Fibroblast of skin of back (primary cell): ENCODE measurements around the gene SMIM13.

Source experiments
- DNase-seq: peaks from one replicate; pipeline ENCODE4 v3.0.0-alpha.2; 2013

The SMIM13 gene

GRCh38 chr6:11123978-11124377 lies 30.3 kb downstream of the SMIM13 start:
- DNase-seq = no peak

GRCh38 chr6:11126876-11127275 lies 33.2 kb downstream of the SMIM13 start:
- DNase-seq = peak; percentile 55

GRCh38 chr6:11128608-11129007 lies 35.0 kb downstream of the SMIM13 start:
- DNase-seq = no peak

- DNase-seq = no peak
Observed at GRCh38 chr6:11129908-11130565, 36.4 kb downstream of the SMIM13 start.

GRCh38 chr6:11130605-11131004 lies 37.0 kb downstream of the SMIM13 start:
- no peak for DNase-seq

- no peak for DNase-seq
Observed at GRCh38 chr6:11132194-11132888, 38.7 kb downstream of the SMIM13 start.

- peak; percentile 21 for DNase-seq
Observed at GRCh38 chr6:11133281-11133680, 39.6 kb downstream of the SMIM13 start.

GRCh38 chr6:11136809-11137208 lies 43.2 kb downstream of the SMIM13 start:
- no peak for DNase-seq

- DNase-seq = peak; percentile 66
Observed at GRCh38 chr6:11139051-11139960, 45.7 kb downstream of the SMIM13 start.

GRCh38 chr6:11140056-11140455 lies 46.4 kb downstream of the SMIM13 start:
- peak; percentile 72 for DNase-seq

- no peak for DNase-seq
Observed at GRCh38 chr6:11141295-11141694, 47.7 kb downstream of the SMIM13 start.

- DNase-seq = no peak
Observed at GRCh38 chr6:11142296-11143027, 48.8 kb downstream of the SMIM13 start.

GRCh38 chr6:11143394-11144371 lies 50.0 kb downstream of the SMIM13 start:
- DNase-seq = peak; percentile 82

- DNase-seq = peak; percentile 72
Observed at GRCh38 chr6:11144393-11144851, 50.8 kb downstream of the SMIM13 start.

- DNase-seq = no peak
Observed at GRCh38 chr6:11146117-11146826, 52.6 kb downstream of the SMIM13 start.

- DNase-seq = no peak
Observed at GRCh38 chr6:11149551-11149950, 55.9 kb downstream of the SMIM13 start.

GRCh38 chr6:11151488-11151887 lies 57.9 kb downstream of the SMIM13 start:
- DNase-seq = no peak

GRCh38 chr6:11152581-11152980 lies 58.9 kb downstream of the SMIM13 start:
- no peak for DNase-seq

GRCh38 chr6:11153447-11153846 lies 59.8 kb downstream of the SMIM13 start:
- DNase-seq = no peak

- no peak for DNase-seq
Observed at GRCh38 chr6:11155589-11155988, 62.0 kb downstream of the SMIM13 start.
